HG03457 (cell line): Measurements from ENCODE around the gene ABCC10.
"Not testable (repeated sequence)": the region's sequence is repeated elsewhere in the genome, so short reads cannot be mapped to it uniquely, and the experiment has no call there.

ENCODE experiments used
- ATAC-seq: cut with Tn5 transposase; IDR thresholded peaks from one replicate; pipeline ENCODE4 v1.9.1; 2021; ENCODE audit warnings: moderate number of reproducible peaks; ENCODE audit not compliant: unreplicated experiment

The ABCC10 gene

GRCh38 chr6:43442935-43443334 is 15.6 kb downstream of the ABCC10 start:
- no peak for ATAC-seq

- ATAC-seq, result no peak
Measured at GRCh38 chr6:43444036-43444435, 16.7 kb downstream of the ABCC10 start.

- ATAC-seq, result no peak
Measured at GRCh38 chr6:43444582-43444981, 17.2 kb downstream of the ABCC10 start.

DNA sequence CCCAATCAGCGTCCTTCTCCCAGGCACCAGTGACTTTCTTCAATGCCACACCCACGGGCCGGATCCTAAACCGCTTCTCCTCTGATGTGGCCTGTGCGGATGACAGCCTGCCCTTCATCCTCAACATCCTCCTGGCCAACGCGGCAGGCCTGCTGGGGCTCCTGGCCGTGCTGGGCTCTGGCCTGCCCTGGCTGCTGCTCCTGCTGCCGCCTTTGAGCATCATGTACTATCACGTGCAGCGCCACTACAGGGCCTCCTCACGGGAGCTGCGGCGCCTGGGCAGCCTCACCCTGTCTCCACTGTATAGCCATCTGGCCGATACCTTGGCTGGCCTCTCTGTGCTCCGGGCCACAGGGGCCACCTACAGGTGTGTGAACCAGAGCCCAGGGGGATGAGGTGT is 18.2 kb downstream of the ABCC10 start:
- ATAC-seq, result no peak

GRCh38 chr6:43447604-43448003 is 20.3 kb downstream of the ABCC10 start:
- ATAC-seq, result no peak

- ATAC-seq, result no peak
Measured at GRCh38 chr6:43448916-43449315, 21.6 kb downstream of the ABCC10 start.

DNA sequence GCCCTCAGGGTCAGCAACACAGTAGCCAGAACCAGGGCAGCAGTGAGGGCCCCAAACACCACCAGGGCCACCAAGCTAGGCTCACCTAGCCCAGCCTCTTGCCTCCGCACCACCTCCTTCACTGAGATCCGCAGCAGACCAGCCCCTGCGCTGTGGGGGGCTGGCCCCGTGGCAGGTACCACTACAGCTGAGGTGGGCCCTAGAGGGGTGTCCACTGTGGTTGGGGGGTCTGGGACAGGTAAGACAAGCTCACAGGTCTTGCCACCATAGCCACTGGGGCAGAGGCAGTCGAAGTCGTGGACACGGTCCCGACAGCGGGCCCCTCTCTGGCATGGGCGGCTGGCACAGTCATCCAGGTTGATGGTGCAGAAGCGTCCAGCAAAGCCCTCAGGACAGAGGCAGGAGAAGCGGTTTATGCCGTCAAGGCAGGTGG is 23.4 kb downstream of the ABCC10 start:
- ATAC-seq, result no peak

- no peak for ATAC-seq
Measured at GRCh38 chr6:43451348-43451747, 24.0 kb downstream of the ABCC10 start.

GRCh38 chr6:43451939-43452338 is 24.6 kb downstream of the ABCC10 start:
- ATAC-seq, result no peak

DNA sequence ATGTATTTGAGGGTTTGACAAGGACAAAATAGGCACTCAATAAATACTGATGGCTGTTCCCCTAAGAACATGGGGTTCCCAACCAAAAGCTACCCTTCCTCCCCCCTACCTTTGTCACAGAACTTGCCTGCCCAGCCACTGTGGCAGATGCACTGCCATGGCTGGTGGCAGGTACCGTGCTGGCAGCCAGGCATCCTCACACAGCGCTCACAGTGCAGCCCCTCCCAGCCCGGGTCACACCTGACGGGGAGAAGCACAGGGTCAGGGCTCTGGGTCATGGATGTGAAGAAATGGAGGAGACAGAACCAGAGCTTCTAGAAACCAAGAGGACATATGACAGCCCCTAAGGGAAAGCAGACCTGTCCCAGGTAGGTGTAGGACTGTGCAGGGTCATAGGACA is 25.6 kb downstream of the ABCC10 start:
- no peak for ATAC-seq

DNA sequence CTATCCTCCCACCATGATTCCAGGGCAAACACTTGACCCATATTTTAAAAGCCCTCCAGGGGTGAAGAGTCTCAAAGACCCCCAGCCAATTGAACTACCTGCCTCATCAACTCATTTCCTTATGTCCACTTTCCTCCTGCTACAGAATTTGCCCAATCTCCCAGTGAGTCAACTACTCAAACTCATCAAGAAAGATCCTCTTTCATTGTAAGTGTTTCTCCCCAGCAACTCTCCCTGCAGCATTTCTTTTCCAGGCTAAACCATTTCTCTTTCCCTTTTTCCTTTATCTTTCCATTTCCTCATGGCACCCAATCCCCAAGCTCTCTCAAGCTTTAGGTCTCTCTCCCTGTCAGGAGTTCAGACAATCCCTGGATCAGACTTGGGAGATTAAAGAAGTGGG is 26.5 kb downstream of the ABCC10 start:
- ATAC-seq, result no peak

GRCh38 chr6:43454290-43454695 is 27.0 kb downstream of the ABCC10 start:
- no peak for ATAC-seq

- ATAC-seq, result no peak
Measured at GRCh38 chr6:43454696-43455530, 27.6 kb downstream of the ABCC10 start.

GRCh38 chr6:43455531-43456428 is 28.4 kb downstream of the ABCC10 start, which contains the start of gene DLK2:
Gene DLK2, minus strand, starts transcription at chr6:43455548. Its CDS starts 723 bp downstream, at chr6:43454825.
- ATAC-seq, result no peak

DNA sequence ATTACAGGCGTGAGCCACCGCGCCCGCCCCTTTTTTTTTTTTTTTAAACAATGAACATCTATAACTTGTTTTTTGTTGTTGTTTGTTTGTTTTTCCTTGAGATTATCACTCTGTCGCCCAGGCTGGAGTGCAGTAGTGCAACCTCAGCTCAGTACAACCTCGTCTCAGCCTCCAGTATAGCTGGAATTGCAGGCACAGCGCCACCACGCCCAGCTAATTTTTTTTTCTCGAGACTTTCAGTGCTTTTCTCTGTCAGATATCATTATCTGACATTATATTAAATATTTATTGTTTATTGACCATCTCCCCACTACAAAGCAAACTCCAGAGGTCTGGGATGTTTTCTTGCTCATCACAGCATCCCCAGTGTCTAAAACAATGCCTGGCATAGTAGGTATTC is 30.3 kb downstream of the ABCC10 start:
- ATAC-seq, result no peak

DNA sequence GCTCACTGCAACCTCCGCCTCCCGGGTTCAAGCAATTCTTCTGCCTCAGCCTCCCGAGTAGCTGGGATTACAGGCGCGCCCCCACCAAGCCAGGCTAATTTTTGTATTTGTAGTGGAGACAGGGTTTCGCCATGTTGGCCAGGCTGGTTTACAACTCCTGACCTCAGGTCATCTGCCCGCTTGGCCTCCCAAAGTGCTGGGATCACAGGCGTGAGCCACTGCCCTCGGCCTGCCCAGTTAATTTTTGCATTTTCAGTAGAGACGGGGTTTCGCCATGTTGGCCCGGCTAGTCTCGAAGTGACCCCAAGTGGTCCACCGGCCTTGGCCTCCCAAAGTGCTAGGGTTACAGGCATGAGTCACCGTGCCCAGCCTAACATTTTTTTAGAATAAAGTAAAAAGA is 30.8 kb downstream of the ABCC10 start:
- ATAC-seq, result not testable (repeated sequence)

GRCh38 chr6:43459535-43459934 is 32.2 kb downstream of the ABCC10 start:
- ATAC-seq, result no peak

DNA sequence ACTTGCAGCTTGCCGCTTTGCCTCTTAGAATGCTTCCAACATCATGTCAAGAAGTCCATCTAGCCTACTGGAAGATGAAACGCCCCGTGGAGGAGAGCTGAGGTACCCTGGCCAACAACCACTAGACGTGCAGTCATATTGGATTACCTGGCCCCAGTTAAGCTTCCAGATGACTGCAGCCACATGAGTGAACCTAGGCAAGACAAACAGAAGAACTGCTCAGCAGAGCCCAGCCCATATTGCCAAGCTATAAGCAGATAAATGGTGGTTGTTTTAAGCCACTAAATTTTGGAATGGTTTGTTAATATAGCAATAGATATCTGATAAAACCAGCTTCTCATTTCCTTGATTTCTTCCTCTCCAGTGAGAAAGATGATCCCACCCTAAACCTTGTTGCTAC is 32.7 kb downstream of the ABCC10 start:
- no peak for ATAC-seq

DNA sequence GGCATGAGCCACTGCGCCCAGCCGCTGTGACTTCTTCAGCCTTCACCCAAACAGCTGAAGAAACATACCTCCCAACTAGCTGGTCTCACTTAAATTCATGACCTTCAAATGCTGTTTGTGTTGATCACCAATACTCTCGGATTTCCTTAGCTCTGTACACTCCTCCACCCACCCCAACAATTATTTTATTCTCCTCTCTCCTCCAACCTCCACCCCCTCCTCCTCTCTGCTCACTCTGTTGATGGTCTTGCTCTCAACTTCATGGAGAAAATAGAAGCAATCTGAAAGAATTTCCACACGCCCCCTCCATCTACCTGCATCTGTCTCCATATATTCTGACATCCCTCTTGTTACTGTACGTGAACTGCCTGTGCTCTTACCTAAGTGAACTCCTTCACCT is 34.6 kb downstream of the ABCC10 start:
- no peak for ATAC-seq

GRCh38 chr6:43464337-43464736 is 37.0 kb downstream of the ABCC10 start:
- no peak for ATAC-seq

- no peak for ATAC-seq
Measured at GRCh38 chr6:43465948-43466347, 38.6 kb downstream of the ABCC10 start.

GRCh38 chr6:43467265-43467664 is 39.9 kb downstream of the ABCC10 start:
- ATAC-seq, result not testable (repeated sequence)
